AG09309 (cell line): ENCODE results near the gene NRF1.
"Not testable (repeated sequence)": the region's sequence is repeated elsewhere in the genome, so short reads cannot be mapped to it uniquely, and the experiment has no call there.

Experiments used
- DNase-seq: peaks from one replicate; pipeline ENCODE4 v3.0.0-alpha.2; 2010; ENCODE audit warnings: low read depth
- H3K4me3 ChIP-seq: 2 replicates; pipeline ENCODE4 v1.5.1; 2011; ENCODE audit warnings: mild to moderate bottlenecking, low read depth, low read length, moderate library complexity; ENCODE audit not compliant: control insufficient read depth
- CTCF ChIP-seq: IDR thresholded peaks from 2 replicates; pipeline ENCODE4 v1.5.1; 2011; ENCODE audit warnings: mild to moderate bottlenecking, low read depth, low read length, inconsistent platforms; ENCODE audit not compliant: insufficient read depth, control insufficient read depth; ENCODE audit errors: missing control alignments

NRF1 gene

GRCh38 chr7:129591868-129592267 is 19.7 kb upstream of the NRF1 start:
- no peak for DNase-seq
- H3K4me3 ChIP-seq: no peak overlapping the region
- TF ChIP-seq CTCF: no peak

GRCh38 chr7:129596386-129596785 is 15.1 kb upstream of the NRF1 start:
- H3K4me3 ChIP-seq, DNase-seq: not testable (repeated sequence)

- no peak overlapping the region for H3K4me3 ChIP-seq
- no peak for DNase-seq
Measured at GRCh38 chr7:129597672-129598071, 13.8 kb upstream of the NRF1 start.

GRCh38 chr7:129599174-129599573 is 12.3 kb upstream of the NRF1 start:
- no peak for DNase-seq
- no peak for TF ChIP-seq CTCF
- H3K4me3 ChIP-seq: no peak overlapping the region

More at GRCh38 chr7:129597672-129598071, 13.8 kb upstream of the NRF1 start:
- no peak for TF ChIP-seq CTCF

- not testable (repeated sequence) for H3K4me3 ChIP-seq, DNase-seq
Measured at GRCh38 chr7:129603594-129603993, 7.9 kb upstream of the NRF1 start.

GRCh38 chr7:129604021-129604420 is 7.5 kb upstream of the NRF1 start:
- not testable (repeated sequence) for DNase-seq, H3K4me3 ChIP-seq

GRCh38 chr7:129604713-129605437 is 6.6 kb upstream of the NRF1 start:
- TF ChIP-seq CTCF: no peak
- DNase-seq: no peak
- no peak overlapping the region for H3K4me3 ChIP-seq

GRCh38 chr7:129605960-129606614 is 5.4 kb upstream of the NRF1 start:
- no peak for DNase-seq
- H3K4me3 ChIP-seq: no peak overlapping the region

More at GRCh38 chr7:129605960-129606614, 5.4 kb upstream of the NRF1 start:
- TF ChIP-seq CTCF: no peak
